Posterior vena cava (tissue), 2 donors: ENCODE data around the gene PDZRN3. TPM values are rescaled to one million over a fixed set of nuclear protein-coding genes. Genes with fewer than 3 reads are reported as not detected.

Experiments
- DNase-seq: peaks from one replicate; pipeline ENCODE4 v3.0.0-alpha.2; 2020; ENCODE audit warnings: low spot score
- intact Hi-C, 2 donors: fragments of 100-400 bp; cut with DNase I; formaldehyde crosslinking; loops; one replicate each; pipeline versions ENCODE4 v1.14.1 to v1.14.2; 2022 to 2023
- total RNA-seq, 2 donors: library from RNA; stranded (reverse); fragmentation: NEBNext Ultra II Directional; extraction: Animal tissue kit (Norgen Biotek cat#: 25700); gene quantifications; one replicate each; pipeline ENCODE4 v1.2.1, GENCODE V29; 2021
- donor health status: DM: yes; HTN: yes; CAD: no.
- donor health status: DM: yes; HTN: yes; CAD: no.

Gene PDZRN3
- total RNA-seq, 2 donors from 2014 or later = 59.5 to 71.9 TPM

GRCh38 chr3:73626106-73626505 is 1.4 kb upstream of the PDZRN3 start:
- no peak for DNase-seq
- intact Hi-C loops = loop anchor here in 1 of 2 donors (10.0 kb wide), 1 partner anchor 219 kb away; no protein-coding TSS in a partner anchor

- peak; percentile 86 for DNase-seq
- intact Hi-C loops = loop anchor here (5.0 to 10.0 kb wide), 2 partner anchors 107 to 221 kb away; no protein-coding TSS in a partner anchor
Measured at GRCh38 chr3:73624017-73624820, 522 bp downstream of the PDZRN3 start.

GRCh38 chr3:73623346-73623745 is 1.4 kb downstream of the PDZRN3 start:
- no peak for DNase-seq
- intact Hi-C loops = loop anchor here (5.0 to 10.0 kb wide), 2 partner anchors 106 to 221 kb away; no protein-coding TSS in a partner anchor

- intact Hi-C loops = loop anchor here (1.0 to 10.0 kb wide), 3 partner anchors 102 to 223 kb away; no protein-coding TSS in a partner anchor
- no peak for DNase-seq
Measured at GRCh38 chr3:73622091-73622805, 2.5 kb downstream of the PDZRN3 start.

GRCh38 chr3:73621388-73621787 is 3.4 kb downstream of the PDZRN3 start:
- no peak for DNase-seq
- intact Hi-C loops = loop anchor here (2.0 to 10.0 kb wide), 3 partner anchors 104 to 223 kb away; no protein-coding TSS in a partner anchor

- DNase-seq = no peak
- intact Hi-C loops = no loop called here
Measured at GRCh38 chr3:73618461-73618860, 6.3 kb downstream of the PDZRN3 start.

GRCh38 chr3:73616056-73616455 is 8.7 kb downstream of the PDZRN3 start:
- no peak for DNase-seq
- intact Hi-C loops = no loop called here

GRCh38 chr3:73614419-73614818 is 10.3 kb downstream of the PDZRN3 start:
- DNase-seq = no peak
- intact Hi-C loops = no loop called here

GRCh38 chr3:73611176-73611575 is 13.6 kb downstream of the PDZRN3 start:
- intact Hi-C loops = no loop called here
- DNase-seq = no peak

- DNase-seq = no peak
Measured at GRCh38 chr3:73610493-73610892, 14.2 kb downstream of the PDZRN3 start.

GRCh38 chr3:73609655-73610054 is 15.1 kb downstream of the PDZRN3 start:
- intact Hi-C loops = no loop called here

More at GRCh38 chr3:73610493-73610892, 14.2 kb downstream of the PDZRN3 start:
- intact Hi-C loops = no loop called here

GRCh38 chr3:73609315-73609641 is 15.5 kb downstream of the PDZRN3 start:
- no peak for DNase-seq
- intact Hi-C loops = no loop called here

More at GRCh38 chr3:73609655-73610054, 15.1 kb downstream of the PDZRN3 start:
- no peak for DNase-seq

- intact Hi-C loops = no loop called here
- no peak for DNase-seq
Measured at GRCh38 chr3:73608456-73609314, 16.1 kb downstream of the PDZRN3 start.

- no peak for DNase-seq
- intact Hi-C loops = no loop called here
Measured at GRCh38 chr3:73605861-73606260, 18.9 kb downstream of the PDZRN3 start.

GRCh38 chr3:73605412-73605811 is 19.3 kb downstream of the PDZRN3 start:
- intact Hi-C loops = no loop called here
- DNase-seq = no peak

GRCh38 chr3:73604451-73604850 is 20.3 kb downstream of the PDZRN3 start:
- DNase-seq = no peak
- intact Hi-C loops = no loop called here

GRCh38 chr3:73603762-73604171 is 21.0 kb downstream of the PDZRN3 start:
- intact Hi-C loops = no loop called here

GRCh38 chr3:73602170-73602569 is 22.6 kb downstream of the PDZRN3 start:
- intact Hi-C loops = no loop called here

More at GRCh38 chr3:73603762-73604171, 21.0 kb downstream of the PDZRN3 start:
- no peak for DNase-seq

GRCh38 chr3:73601481-73601880 is 23.3 kb downstream of the PDZRN3 start:
- intact Hi-C loops = no loop called here

More at GRCh38 chr3:73602170-73602569, 22.6 kb downstream of the PDZRN3 start:
- DNase-seq = no peak

More at GRCh38 chr3:73601481-73601880, 23.3 kb downstream of the PDZRN3 start:
- DNase-seq = no peak
